Natural killer cell (primary cell): ENCODE measurements around the gene DES. TPM values are rescaled to one million over a fixed set of nuclear protein-coding genes. Genes with fewer than 3 reads are reported as not detected.

Source experiments
- ATAC-seq, 3 donors: fragments of 150-1000 bp in 2 of 3; fragments of 200-7000 bp in 1 of 3; cut with Tn5 transposase; 1 replicate in 1 of 3; 2 replicates in 2 of 3; pipeline ENCODE4 v1.10.0; 2021; ENCODE audit warnings: mild to moderate bottlenecking in 2 of 3, moderate library complexity in 2 of 3
- DNase-seq, 2 donors: peaks; one replicate each; pipeline versions ENCODE4 v3.0.0 to v3.0.0-alpha.2; 2013 to 2021; ENCODE audit warnings: mixed read lengths in 1 of 2
- H3K27ac ChIP-seq: one replicate; pipeline ENCODE4 v1.5.1; 2013; ENCODE audit warnings: mild to moderate bottlenecking, low read length
- H3K27me3 ChIP-seq: one replicate; pipeline ENCODE4 v1.6.1; 2013; ENCODE audit warnings: low read length; ENCODE audit not compliant: control insufficient read depth, insufficient read depth
- H3K36me3 ChIP-seq: one replicate; pipeline ENCODE4 v1.6.1; 2013; ENCODE audit warnings: low read length; ENCODE audit not compliant: control insufficient read depth, insufficient read depth
- H3K4me1 ChIP-seq: one replicate; pipeline ENCODE4 v1.6.1; 2013; ENCODE audit warnings: low read length; ENCODE audit not compliant: control insufficient read depth, insufficient read depth
- H3K4me3 ChIP-seq: one replicate; pipeline ENCODE4 v1.5.1; 2013; ENCODE audit warnings: low read length
- H3K9me3 ChIP-seq: one replicate; pipeline ENCODE4 v1.6.1; 2013; ENCODE audit warnings: low read length; ENCODE audit not compliant: control insufficient read depth, insufficient read depth
- H3K27ac Mint-ChIP-seq, 2 donors: one replicate each; pipeline ENCODE4 v1.8.0; 2022; ENCODE audit warnings: mild to moderate bottlenecking in 2 of 2, mixed read lengths in 2 of 2, moderate library complexity in 1 of 2
- H3K27me3 Mint-ChIP-seq, 2 donors: one replicate each; pipeline ENCODE4 v1.8.0; 2022; ENCODE audit warnings: low read depth in 2 of 2, mixed read lengths in 2 of 2
- H3K36me3 Mint-ChIP-seq: one replicate; pipeline ENCODE4 v1.8.0; 2022; ENCODE audit warnings: mixed read lengths
- H3K4me1 Mint-ChIP-seq, 2 donors: one replicate each; pipeline ENCODE4 v1.8.0; 2022; ENCODE audit warnings: mixed read lengths in 2 of 2
- H3K4me3 Mint-ChIP-seq: one replicate; pipeline ENCODE4 v1.8.0; 2022; ENCODE audit warnings: mild to moderate bottlenecking, moderate library complexity, mixed read lengths
- H3K9me3 Mint-ChIP-seq, 2 donors: one replicate each; pipeline ENCODE4 v1.8.0; 2022; ENCODE audit warnings: mixed read lengths in 2 of 2
- CTCF ChIP-seq: fragments of 200-600 bp; IDR thresholded peaks from one replicate; pipeline ENCODE4 v1.8.0; 2022; ENCODE audit warnings: antibody characterized with exemption
- WGBS: methylation state at CpG from one replicate; pipeline ENCODE4 v1.1.7; 2013; ENCODE audit warnings: missing lambda C conversion rate; ENCODE audit not compliant: insufficient coverage; 5-methylcytosine and 5-hydroxymethylcytosine counted together
- intact Hi-C: fragments of 100-400 bp; cut with micrococcal nuclease; formaldehyde crosslinking; loops from one replicate; pipeline ENCODE4 v1.14.2; 2022
- total RNA-seq, 4 donors: library from RNA; stranded (reverse); fragments of 120-200 nt in 1 of 4; gene quantifications; one replicate each; pipeline versions ENCODE4 v1.2.3 to v1.2.4, GENCODE V29; 2013 to 2022

Gene DES
- total RNA-seq, 3 donors from 2014 or later (not counting 1 experiment from before 2014, with no cell fraction given) = not detected

GRCh38 chr2:219474285-219475060 is 56.3 kb downstream of the DES start:
- 87% methylated on average over 10 of the region's 11 CpGs for WGBS
- DNase-seq = no peak
- Mint-ChIP-seq H3K27ac (no peak overlapping the region), H3K4me1 (peaks cover 5% of the 10 kb centered on the region in 2 donors), H3K27me3 (peaks cover 4 to 6% of the 10 kb centered on the region in 2 donors), H3K9me3 (no peaks in the 10 kb centered on the region), H3K36me3 (no peaks in the 10 kb centered on the region), H3K4me3 (no peak overlapping the region)
- no peak for ATAC-seq
- TF ChIP-seq CTCF = no peak
- Histone ChIP-seq H3K36me3 (no peaks in the 10 kb centered on the region), H3K27me3 (no peaks in the 10 kb centered on the region), H3K9me3 (no peaks in the 10 kb centered on the region), H3K27ac (no peak overlapping the region), H3K4me3 (no peak overlapping the region), H3K4me1 (peaks cover 3% of the 10 kb centered on the region)
- intact Hi-C loops = loop anchor here (5.0 kb wide), 1 partner anchor 58 kb away; no protein-coding TSS in a partner anchor

GRCh38 chr2:219475278-219475677 is 57.1 kb downstream of the DES start:
- no peak for TF ChIP-seq CTCF
- intact Hi-C loops = loop anchor here (5.0 kb wide), 1 partner anchor 57 kb away; no protein-coding TSS in a partner anchor
- no peak overlapping the region for H3K27ac ChIP-seq
- H3K9me3 ChIP-seq = no peaks in the 10 kb centered on the region
- H3K27me3 Mint-ChIP-seq = peaks cover 4 to 6% of the 10 kb centered on the region in 2 donors
- H3K4me1 Mint-ChIP-seq = peaks cover 5% of the 10 kb centered on the region in 2 donors
- 89% methylated on average over 6 of the region's 6 CpGs for WGBS
- H3K4me3 ChIP-seq = no peak overlapping the region
- no peaks in the 10 kb centered on the region for H3K27me3 ChIP-seq
- no peaks in the 10 kb centered on the region for H3K36me3 Mint-ChIP-seq
- no peak overlapping the region for H3K4me3 Mint-ChIP-seq
- peaks cover 3% of the 10 kb centered on the region for H3K4me1 ChIP-seq
- H3K9me3 Mint-ChIP-seq = no peaks in the 10 kb centered on the region
- DNase-seq (no peak), ATAC-seq (no peak)
- H3K27ac Mint-ChIP-seq = no peak overlapping the region
- H3K36me3 ChIP-seq = no peaks in the 10 kb centered on the region

GRCh38 chr2:219475697-219476651 is 57.8 kb downstream of the DES start:
- no peaks in the 10 kb centered on the region for H3K9me3 ChIP-seq
- TF ChIP-seq CTCF = peak; percentile 61
- peaks cover 5% of the 10 kb centered on the region in 2 donors for H3K4me1 Mint-ChIP-seq
- H3K27ac ChIP-seq = no peak overlapping the region
- peak in 2 of 3 donors; percentile 60 to 78 for ATAC-seq
- H3K27ac Mint-ChIP-seq = no peak overlapping the region
- no peaks in the 10 kb centered on the region for H3K27me3 ChIP-seq
- H3K4me3 Mint-ChIP-seq = no peak overlapping the region
- intact Hi-C loops = loop anchor here (5.0 kb wide), 1 partner anchor 56 kb away; no protein-coding TSS in a partner anchor
- H3K4me1 ChIP-seq = peaks cover 3% of the 10 kb centered on the region
- no peaks in the 10 kb centered on the region for H3K36me3 Mint-ChIP-seq
- DNase-seq = peak; percentile 31 to 70
- H3K36me3 ChIP-seq = no peaks in the 10 kb centered on the region
- H3K4me3 ChIP-seq = no peak overlapping the region
- 38% methylated on average over 11 of the region's 14 CpGs for WGBS
- H3K27me3 Mint-ChIP-seq = peaks cover 6 to 8% of the 10 kb centered on the region in 2 donors
- no peaks in the 10 kb centered on the region for H3K9me3 Mint-ChIP-seq

Other genes with a start within 250 kb of the DES start
- 1 to 10 TPM in 1 of 3 donors, under 1 TPM in 2; 0.48 to 1.1 (median 0.89) TPM for gene SLC23A3, start 248.3 kb upstream of the DES start, total RNA-seq
- 10 to 100 TPM; 64.4 to 72.4 (median 64.8) TPM for gene CNPPD1, start 241.5 kb upstream of the DES start, total RNA-seq
- gene RETREG2, start 240.1 kb upstream of the DES start, total RNA-seq = 10 to 100 TPM; 77.0 to 81.9 (median 79.0) TPM
- gene ZFAND2B, start 211.6 kb upstream of the DES start, total RNA-seq = 10 to 100 TPM; 67.6 to 84.0 (median 83.4) TPM
- 1 to 10 TPM in 2 of 3 donors, under 1 TPM in 1; 0.93 to 3.4 (median 1.9) TPM for gene ABCB6, start 199.4 kb upstream of the DES start, total RNA-seq
- 100 to 1,000 TPM in 2 of 3 donors, 10 to 100 TPM in 1; 98.1 to 110 (median 108) TPM for gene ATG9A, start 188.7 kb upstream of the DES start, total RNA-seq
- gene ANKZF1, start 188.6 kb upstream of the DES start, total RNA-seq = 100 to 1,000 TPM; 100 to 148 (median 117) TPM
- 1 to 10 TPM; 4.3 to 7.7 (median 4.5) TPM for gene GLB1L, start 172.9 kb upstream of the DES start, total RNA-seq
- gene STK16, start 172.9 kb upstream of the DES start, total RNA-seq = 10 to 100 TPM; 28.7 to 32.5 (median 32.4) TPM
- not detected for gene TUBA4B, start 165.1 kb upstream of the DES start, total RNA-seq
- gene TUBA4A, start 164.5 kb upstream of the DES start, total RNA-seq = 100 to 1,000 TPM; 145 to 188 (median 146) TPM
- 100 to 1,000 TPM in 1 of 3 donors, 10 to 100 TPM in 2; 70.3 to 108 (median 98.3) TPM for gene DNAJB2, start 139.0 kb upstream of the DES start, total RNA-seq
- gene PTPRN, start 109.0 kb upstream of the DES start, total RNA-seq = under 1 TPM in 2 of 3 donors, not detected in 1; 0.23 to 0.35 TPM
- gene RESP18, start 85.6 kb upstream of the DES start, total RNA-seq = not detected
- gene DNPEP, start 30.5 kb upstream of the DES start, total RNA-seq = 100 to 1,000 TPM in 2 of 3 donors, 10 to 100 TPM in 1; 97.8 to 112 (median 103) TPM
- gene SPEG, start 16.5 kb downstream of the DES start, total RNA-seq = 1 to 10 TPM in 2 of 3 donors, under 1 TPM in 1; 0.35 to 1.5 (median 1.2) TPM
- gene GMPPA, start 80.5 kb downstream of the DES start, total RNA-seq = 10 to 100 TPM; 27.6 to 36.3 (median 33.8) TPM
- gene ASIC4, start 96.1 kb downstream of the DES start, total RNA-seq = under 1 TPM in 2 of 3 donors, not detected in 1; 0.12 to 0.20 TPM
- 10 to 100 TPM in 2 of 3 donors, 1 to 10 TPM in 1; 9.6 to 19.2 (median 12.7) TPM for gene CHPF, start 125.4 kb downstream of the DES start, total RNA-seq
- gene TMEM198, start 125.7 kb downstream of the DES start, total RNA-seq = 1 to 10 TPM; 1.7 to 2.3 (median 1.8) TPM
- 1 to 10 TPM in 1 of 3 donors, under 1 TPM in 2; 0.07 to 8.8 (median 0.32) TPM for gene OBSL1, start 153.2 kb downstream of the DES start, total RNA-seq
- gene INHA, start 153.9 kb downstream of the DES start, total RNA-seq = not detected
- 10 to 100 TPM; 56.1 to 76.0 (median 65.2) TPM for gene STK11IP, start 179.5 kb downstream of the DES start, total RNA-seq
- gene SLC4A3, start 209.3 kb downstream of the DES start, total RNA-seq = under 1 TPM in 2 of 3 donors, not detected in 1; 0.15 to 0.45 TPM